NCI-H510A (cell line): ENCODE data around the gene BICDL1.
A peak's percentile ranks its signal among the peaks of the same experiment; 100 is the strongest.
"Not testable (repeated sequence)": the region's sequence is repeated elsewhere in the genome, so short reads cannot be mapped to it uniquely, and the experiment has no call there.

Experiments
- DNase-seq: peaks from one replicate; lab custom pipeline; 2025; lab: John Stamatoyannopoulos, UW

Gene BICDL1

GRCh38 chr12:119988472-119989360, at the start of gene BICDL1:
Gene BICDL1, plus strand, starts transcription at chr12:119989236. Its CDS starts 633 bp downstream, at chr12:119989869.
- peak; percentile 99 for DNase-seq

- DNase-seq, result no peak
Measured at GRCh38 chr12:119940897-119941296, 48.1 kb upstream of the BICDL1 start.

DNA sequence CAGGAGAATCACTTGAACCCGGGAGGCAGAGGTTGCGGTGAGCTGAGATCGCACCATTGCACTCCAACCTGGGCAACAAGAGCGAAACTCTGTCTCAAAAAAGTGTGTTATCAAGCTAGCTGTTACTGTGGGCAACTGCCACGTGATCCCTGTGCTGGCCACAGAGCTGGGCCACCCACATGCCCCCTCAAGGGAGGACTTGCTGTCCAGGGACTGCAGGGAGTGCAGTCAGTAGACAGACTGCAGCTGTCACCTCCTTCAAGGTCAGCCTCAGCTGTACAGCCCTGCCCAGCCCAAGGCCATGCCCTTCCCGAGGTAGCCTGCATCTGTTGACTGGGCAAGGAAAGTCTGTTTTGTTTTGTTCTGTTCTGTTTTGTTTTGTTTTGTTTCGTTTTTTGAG, 46.6 kb upstream of the BICDL1 start:
- DNase-seq, result no peak

- no peak for DNase-seq
Measured at GRCh38 chr12:119946213-119946612, 42.8 kb upstream of the BICDL1 start.

DNA sequence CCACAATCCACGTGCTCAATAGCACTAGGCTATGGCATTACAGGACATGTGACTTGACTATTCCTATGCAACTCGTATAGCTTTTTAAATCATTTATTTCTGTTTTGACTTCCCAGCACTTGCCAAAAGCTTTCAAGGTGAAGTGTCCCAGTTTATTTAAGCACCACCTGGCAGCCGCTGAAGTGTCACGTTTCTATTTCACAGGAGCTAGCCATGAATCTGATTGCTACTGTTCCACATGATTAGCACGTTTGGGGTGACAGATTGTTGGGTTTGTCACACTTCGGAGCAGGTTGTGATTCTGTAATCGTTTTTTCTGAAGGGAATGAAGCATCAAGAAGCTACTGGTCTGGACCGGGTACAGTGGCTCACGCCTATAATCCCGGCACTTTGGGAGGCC, 39.9 kb upstream of the BICDL1 start:
- peak; percentile 46 for DNase-seq

GRCh38 chr12:119949594-119949993, 39.4 kb upstream of the BICDL1 start:
- no peak for DNase-seq

DNA sequence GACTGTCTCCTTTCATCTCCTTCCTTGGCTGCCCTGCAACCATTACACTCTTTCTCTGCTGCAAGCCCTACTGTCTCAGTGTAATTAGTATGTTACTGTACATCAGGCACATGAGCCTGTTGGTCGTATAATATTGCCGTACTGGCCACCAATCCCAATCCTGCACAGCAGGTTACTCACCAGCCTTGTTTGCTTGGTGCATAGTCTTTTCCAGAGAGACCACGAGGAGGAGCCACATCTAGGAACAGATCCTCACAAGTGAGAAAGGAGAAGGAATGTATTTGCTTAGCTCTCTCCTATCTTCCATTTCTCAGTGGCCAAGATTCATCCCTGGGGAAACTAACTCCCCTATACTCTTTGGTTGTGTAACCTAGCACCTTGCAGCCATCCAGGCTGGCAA, 33.0 kb upstream of the BICDL1 start:
- no peak for DNase-seq

GRCh38 chr12:119957135-119957534, 31.9 kb upstream of the BICDL1 start:
- DNase-seq, result no peak

- DNase-seq, result no peak
Measured at GRCh38 chr12:119959435-119959834, 29.6 kb upstream of the BICDL1 start.

- DNase-seq, result no peak
Measured at GRCh38 chr12:119964123-119964522, 24.9 kb upstream of the BICDL1 start.

- no peak for DNase-seq
Measured at GRCh38 chr12:119964929-119965328, 24.1 kb upstream of the BICDL1 start.

- no peak for DNase-seq
Measured at GRCh38 chr12:119980242-119980641, 8.8 kb upstream of the BICDL1 start.

DNA sequence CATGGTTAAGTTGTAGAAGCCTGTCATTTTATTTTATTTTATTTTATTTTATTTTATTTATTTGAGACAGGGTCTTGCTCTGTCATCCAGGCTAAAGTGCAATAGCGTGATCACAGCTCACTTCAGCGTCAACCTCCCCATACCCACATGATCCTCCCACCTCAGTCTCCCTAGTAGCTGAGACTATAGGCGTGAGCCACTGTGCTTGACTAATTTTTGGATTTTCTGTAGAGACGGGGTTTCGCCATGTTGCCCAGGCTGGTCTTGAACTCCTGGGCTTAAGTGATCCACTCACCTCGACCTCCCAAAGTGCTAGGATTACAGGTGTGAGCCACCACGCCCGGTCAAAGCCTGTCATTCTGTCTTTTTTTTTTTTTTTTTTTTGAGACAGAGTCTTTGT, 8.3 kb upstream of the BICDL1 start:
- not testable (repeated sequence) for DNase-seq

GRCh38 chr12:119989361-119989730, 310 bp downstream of the BICDL1 start:
- peak; percentile 54 for DNase-seq

DNA sequence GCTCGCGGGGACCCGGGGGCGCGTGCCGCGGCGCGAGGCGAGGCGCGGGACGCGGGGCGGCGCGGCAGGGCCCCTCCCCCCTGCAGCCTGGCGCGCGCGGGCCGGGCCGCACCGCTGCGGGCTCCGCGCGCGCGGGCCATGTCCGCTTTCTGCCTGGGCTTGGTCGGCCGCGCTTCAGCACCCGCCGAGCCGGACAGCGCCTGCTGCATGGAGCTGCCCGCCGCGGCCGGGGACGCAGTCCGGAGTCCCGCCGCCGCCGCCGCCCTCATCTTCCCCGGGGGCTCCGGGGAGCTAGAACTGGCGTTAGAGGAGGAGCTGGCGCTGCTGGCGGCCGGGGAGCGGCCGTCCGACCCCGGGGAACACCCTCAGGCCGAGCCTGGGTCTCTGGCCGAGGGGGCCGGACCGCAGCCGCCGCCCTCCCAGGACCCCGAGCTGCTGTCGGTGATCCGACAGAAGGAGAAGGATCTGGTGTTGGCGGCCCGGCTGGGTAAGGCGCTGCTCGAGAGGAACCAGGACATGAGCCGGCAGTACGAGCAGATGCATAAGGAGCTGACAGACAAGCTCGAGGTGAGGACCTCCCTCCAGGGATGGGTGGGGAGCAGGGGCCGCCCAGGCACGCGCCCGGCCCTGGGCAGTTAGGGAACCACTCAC, 820 bp downstream of the BICDL1 start:
- DNase-seq, result no peak

DNA sequence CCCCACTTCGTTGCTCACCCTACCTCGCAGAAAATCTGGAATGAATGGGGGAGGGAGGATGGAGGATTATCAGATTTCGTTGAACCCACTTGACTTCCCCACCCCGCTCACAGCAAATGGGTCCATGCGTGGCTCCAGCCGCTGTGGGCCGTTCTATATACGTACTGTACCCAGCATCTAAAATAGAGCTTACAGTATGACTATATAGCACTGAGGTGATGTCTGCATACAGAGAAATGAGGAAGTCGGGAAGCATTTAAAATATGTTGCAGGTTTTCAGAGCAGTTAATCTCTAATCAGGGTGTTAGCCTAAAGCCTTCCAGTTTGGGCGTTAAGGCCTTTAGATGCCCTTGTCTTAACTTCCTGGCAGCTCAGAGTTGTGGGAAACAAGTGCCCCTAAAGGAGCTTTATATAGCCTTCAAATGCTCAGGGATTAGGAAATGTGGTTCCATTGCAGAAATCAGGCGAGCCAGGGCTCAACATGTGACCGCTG, 1.4 kb downstream of the BICDL1 start:
- DNase-seq, result no peak

GRCh38 chr12:119992129-119992705, 3.2 kb downstream of the BICDL1 start:
- DNase-seq, result no peak

GRCh38 chr12:119994892-119995658, 6.0 kb downstream of the BICDL1 start:
- no peak for DNase-seq

- no peak for DNase-seq
Measured at GRCh38 chr12:119996417-119996816, 7.4 kb downstream of the BICDL1 start.

DNA sequence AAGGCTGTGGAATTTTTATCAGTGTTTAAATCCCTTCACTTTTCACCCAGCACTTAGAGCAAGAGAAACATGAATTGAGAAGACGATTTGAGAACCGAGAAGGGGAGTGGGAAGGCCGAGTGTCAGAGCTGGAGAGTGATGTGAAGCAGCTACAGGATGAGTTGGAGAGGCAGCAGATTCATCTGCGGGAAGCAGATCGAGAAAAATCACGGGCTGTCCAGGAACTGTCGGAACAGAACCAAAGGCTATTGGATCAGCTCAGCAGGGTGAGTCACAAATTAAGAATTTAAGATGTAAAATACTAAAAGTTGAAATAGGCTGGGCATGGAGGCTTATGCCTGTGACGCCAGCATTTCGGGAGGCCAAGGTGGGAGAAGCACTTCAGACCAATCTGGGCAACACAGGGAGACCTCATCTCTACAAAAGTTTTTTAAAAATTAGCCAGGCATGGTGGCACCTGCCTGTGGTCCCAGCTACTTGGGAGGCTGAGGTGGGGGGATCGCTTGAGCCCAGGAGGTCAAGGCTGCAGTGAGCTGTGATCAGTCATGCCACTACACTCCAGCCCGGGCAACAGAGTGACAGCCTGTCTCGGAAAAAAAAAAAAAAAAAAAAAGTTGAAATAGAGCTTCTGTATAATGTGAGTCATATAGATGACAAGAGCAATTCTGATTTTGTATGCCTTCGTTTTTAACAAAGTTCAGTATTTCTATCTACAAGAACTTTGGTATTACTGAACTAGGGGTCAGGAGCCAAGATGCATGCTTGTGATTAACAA, 9.6 kb downstream of the BICDL1 start:
- DNase-seq, result no peak

- DNase-seq, result no peak
Measured at GRCh38 chr12:120000556-120000955, 11.5 kb downstream of the BICDL1 start.
